ENCODE results near the gene HORMAD2.
A peak's percentile ranks its signal among the peaks of the same experiment; 100 is the strongest.

Gene HORMAD2

GRCh38 chr22:30204742-30205111 lies 124.5 kb downstream of the HORMAD2 start:
- Histone ChIP-seq H3K9me3 (ENCODE audit: control insufficient read depth in 1 of 2, low read length in 2 of 2) (no peaks in the 10 kb centered on the region), H3K27me3 (ENCODE audit: low read depth, low read length) (no peaks in the 10 kb centered on the region), H3K27ac (ENCODE audit: low read length) (peak overlapping the region; percentile 29), H3K4me1 (ENCODE audit: control insufficient read depth in 1 of 2, insufficient read depth in 2 of 2, low read length in 2 of 2) (peaks cover 0 to 17% of the 10 kb centered on the region in 2 donors), H3K36me3 (ENCODE audit: control insufficient read depth in 1 of 2, insufficient read depth in 2 of 2, low read length in 2 of 2) (peaks cover 0 to 6% of the 10 kb centered on the region in 2 donors), H3K4me3 (ENCODE audit: low read depth in 1 of 2, low read length in 2 of 2) (no peak overlapping the region)

- no peak overlapping the region for H3K27ac ChIP-seq (ENCODE audit: low read length)
- peaks cover 0 to 17% of the 10 kb centered on the region in 2 donors for H3K4me1 ChIP-seq (ENCODE audit: control insufficient read depth in 1 of 2, insufficient read depth in 2 of 2, low read length in 2 of 2)
- H3K9me3 ChIP-seq (ENCODE audit: control insufficient read depth in 1 of 2, low read length in 2 of 2), result no peaks in the 10 kb centered on the region
- H3K36me3 ChIP-seq (ENCODE audit: control insufficient read depth in 1 of 2, insufficient read depth in 2 of 2, low read length in 2 of 2), result peaks cover 0 to 6% of the 10 kb centered on the region in 2 donors
- H3K4me3 ChIP-seq (ENCODE audit: low read depth in 1 of 2, low read length in 2 of 2), result no peak overlapping the region
- H3K27me3 ChIP-seq (ENCODE audit: low read depth, low read length), result no peaks in the 10 kb centered on the region
Observed at GRCh38 chr22:30205281-30206115, 125.2 kb downstream of the HORMAD2 start.

GRCh38 chr22:30206944-30207343 lies 126.7 kb downstream of the HORMAD2 start:
- Histone ChIP-seq H3K9me3 (ENCODE audit: control insufficient read depth in 1 of 2, low read length in 2 of 2) (no peaks in the 10 kb centered on the region), H3K27me3 (ENCODE audit: low read depth, low read length) (no peaks in the 10 kb centered on the region), H3K4me3 (ENCODE audit: low read depth in 1 of 2, low read length in 2 of 2) (no peak overlapping the region), H3K27ac (ENCODE audit: low read length) (no peak overlapping the region), H3K36me3 (ENCODE audit: control insufficient read depth in 1 of 2, insufficient read depth in 2 of 2, low read length in 2 of 2) (peaks cover 0 to 6% of the 10 kb centered on the region in 2 donors), H3K4me1 (ENCODE audit: control insufficient read depth in 1 of 2, insufficient read depth in 2 of 2, low read length in 2 of 2) (peaks cover 0 to 17% of the 10 kb centered on the region in 2 donors)

GRCh38 chr22:30208631-30209603 lies 128.7 kb downstream of the HORMAD2 start:
- Histone ChIP-seq H3K4me3 (ENCODE audit: low read depth in 1 of 2, low read length in 2 of 2) (no peak overlapping the region), H3K27ac (ENCODE audit: low read length) (peak overlapping the region; percentile 84), H3K9me3 (ENCODE audit: control insufficient read depth in 1 of 2, low read length in 2 of 2) (no peaks in the 10 kb centered on the region), H3K4me1 (ENCODE audit: control insufficient read depth in 1 of 2, insufficient read depth in 2 of 2, low read length in 2 of 2) (peaks cover 0 to 17% of the 10 kb centered on the region in 2 donors), H3K36me3 (ENCODE audit: control insufficient read depth in 1 of 2, insufficient read depth in 2 of 2, low read length in 2 of 2) (peaks cover 0 to 6% of the 10 kb centered on the region in 2 donors), H3K27me3 (ENCODE audit: low read depth, low read length) (no peaks in the 10 kb centered on the region)

GRCh38 chr22:30209642-30210041 lies 129.4 kb downstream of the HORMAD2 start:
- Histone ChIP-seq H3K4me3 (ENCODE audit: low read depth in 1 of 2, low read length in 2 of 2) (no peak overlapping the region), H3K9me3 (ENCODE audit: control insufficient read depth in 1 of 2, low read length in 2 of 2) (no peaks in the 10 kb centered on the region), H3K27me3 (ENCODE audit: low read depth, low read length) (no peaks in the 10 kb centered on the region), H3K36me3 (ENCODE audit: control insufficient read depth in 1 of 2, insufficient read depth in 2 of 2, low read length in 2 of 2) (peaks cover 0 to 6% of the 10 kb centered on the region in 2 donors), H3K27ac (ENCODE audit: low read length) (peak overlapping the region; percentile 84), H3K4me1 (ENCODE audit: control insufficient read depth in 1 of 2, insufficient read depth in 2 of 2, low read length in 2 of 2) (peaks cover 0 to 11% of the 10 kb centered on the region in 2 donors)

GRCh38 chr22:30210235-30210909 lies 130.1 kb downstream of the HORMAD2 start:
- no peaks in the 10 kb centered on the region for H3K27me3 ChIP-seq (ENCODE audit: low read depth, low read length)
- H3K27ac ChIP-seq (ENCODE audit: low read length), result no peak overlapping the region
- no peaks in the 10 kb centered on the region for H3K9me3 ChIP-seq (ENCODE audit: control insufficient read depth in 1 of 2, low read length in 2 of 2)
- no peak overlapping the region for H3K4me3 ChIP-seq (ENCODE audit: low read depth in 1 of 2, low read length in 2 of 2)
- peaks cover 0 to 2% of the 10 kb centered on the region in 2 donors for H3K36me3 ChIP-seq (ENCODE audit: control insufficient read depth in 1 of 2, insufficient read depth in 2 of 2, low read length in 2 of 2)
- peaks cover 0 to 11% of the 10 kb centered on the region in 2 donors for H3K4me1 ChIP-seq (ENCODE audit: control insufficient read depth in 1 of 2, insufficient read depth in 2 of 2, low read length in 2 of 2)

GRCh38 chr22:30211124-30211820 lies 131.0 kb downstream of the HORMAD2 start:
- Histone ChIP-seq H3K4me1 (ENCODE audit: control insufficient read depth in 1 of 2, insufficient read depth in 2 of 2, low read length in 2 of 2) (peaks cover 0 to 11% of the 10 kb centered on the region in 2 donors), H3K27ac (ENCODE audit: low read length) (no peak overlapping the region), H3K36me3 (ENCODE audit: control insufficient read depth in 1 of 2, insufficient read depth in 2 of 2, low read length in 2 of 2) (no peaks in the 10 kb centered on the region), H3K27me3 (ENCODE audit: low read depth, low read length) (no peaks in the 10 kb centered on the region), H3K4me3 (ENCODE audit: low read depth in 1 of 2, low read length in 2 of 2) (no peak overlapping the region), H3K9me3 (ENCODE audit: control insufficient read depth in 1 of 2, low read length in 2 of 2) (no peaks in the 10 kb centered on the region)

- Histone ChIP-seq H3K4me1 (ENCODE audit: control insufficient read depth in 1 of 2, insufficient read depth in 2 of 2, low read length in 2 of 2) (peaks cover 0 to 7% of the 10 kb centered on the region in 2 donors), H3K36me3 (ENCODE audit: control insufficient read depth in 1 of 2, insufficient read depth in 2 of 2, low read length in 2 of 2) (no peaks in the 10 kb centered on the region), H3K9me3 (ENCODE audit: control insufficient read depth in 1 of 2, low read length in 2 of 2) (no peaks in the 10 kb centered on the region), H3K4me3 (ENCODE audit: low read depth in 1 of 2, low read length in 2 of 2) (no peak overlapping the region), H3K27me3 (ENCODE audit: low read depth, low read length) (no peaks in the 10 kb centered on the region), H3K27ac (ENCODE audit: low read length) (no peak overlapping the region)
Observed at GRCh38 chr22:30212363-30212995, 132.2 kb downstream of the HORMAD2 start.

GRCh38 chr22:30212996-30213441 lies 132.8 kb downstream of the HORMAD2 start:
- Histone ChIP-seq H3K9me3 (ENCODE audit: control insufficient read depth in 1 of 2, low read length in 2 of 2) (no peaks in the 10 kb centered on the region), H3K4me3 (ENCODE audit: low read depth in 1 of 2, low read length in 2 of 2) (no peak overlapping the region), H3K27me3 (ENCODE audit: low read depth, low read length) (no peaks in the 10 kb centered on the region), H3K27ac (ENCODE audit: low read length) (no peak overlapping the region), H3K4me1 (ENCODE audit: control insufficient read depth in 1 of 2, insufficient read depth in 2 of 2, low read length in 2 of 2) (peaks cover under 1 to 7% of the 10 kb centered on the region in 2 donors), H3K36me3 (ENCODE audit: control insufficient read depth in 1 of 2, insufficient read depth in 2 of 2, low read length in 2 of 2) (no peaks in the 10 kb centered on the region)

GRCh38 chr22:30214703-30215407 lies 134.6 kb downstream of the HORMAD2 start:
- Histone ChIP-seq H3K36me3 (ENCODE audit: control insufficient read depth in 1 of 2, insufficient read depth in 2 of 2, low read length in 2 of 2) (no peaks in the 10 kb centered on the region), H3K27ac (ENCODE audit: low read length) (no peak overlapping the region), H3K4me1 (ENCODE audit: control insufficient read depth in 1 of 2, insufficient read depth in 2 of 2, low read length in 2 of 2) (peaks cover 0 to 2% of the 10 kb centered on the region in 2 donors), H3K9me3 (ENCODE audit: control insufficient read depth in 1 of 2, low read length in 2 of 2) (no peaks in the 10 kb centered on the region), H3K27me3 (ENCODE audit: low read depth, low read length) (no peaks in the 10 kb centered on the region), H3K4me3 (ENCODE audit: low read depth in 1 of 2, low read length in 2 of 2) (no peak overlapping the region)
